ENCODE measurements around the gene TMIGD1. TPM values are rescaled to one million over a fixed set of nuclear protein-coding genes. Genes with fewer than 3 reads are reported as not detected.

Gene TMIGD1
- total and polyA plus RNA-seq, 2 donors (not counting 3 experiments of a cell fraction or from before 2014, with no cell fraction given): not detected

- dilution Hi-C loops (cut with MboI; ENCODE audit: extremely low pct_ligation_motif_present, low sequenced_read_pairs) (no loop called here), intact Hi-C loops (cut with micrococcal nuclease) (loop anchor here (5.0 kb wide), 1 partner anchor 97 kb away; the partner anchor contains the start of gene GOSR1)
- Histone ChIP-seq H3K79me2 (ENCODE audit: control insufficient read depth, insufficient read depth, low read length) (peaks cover 18% of the 10 kb centered on the region), H3K9me3 (replicated peaks; ENCODE audit: control insufficient read depth, insufficient read depth, low read length) (no peaks in the 10 kb centered on the region), H3K4me1 (ENCODE audit: control insufficient read depth, extremely low read depth, insufficient read depth, low read length) (peaks cover 23% of the 10 kb centered on the region), H3K27ac (ENCODE audit: insufficient read depth, low read depth, low read length) (no peak overlapping the region), H3K36me3 (ENCODE audit: control insufficient read depth in 2 of 2, extremely low read depth in 1 of 2, insufficient read depth in 2 of 2, low read length in 2 of 2) (no peaks in the 10 kb centered on the region), H3K9ac (replicated peaks; ENCODE audit: extremely low read depth, insufficient read depth, low read length) (no peak overlapping the region), H2AFZ (ENCODE audit: low read depth, low read length) (no peak overlapping the region), H3K4me3 (replicated peaks in 1 of 3; ENCODE audit: insufficient read depth in 1 of 3, low read depth in 1 of 3, low read length in 3 of 3) (peak overlapping the region in 1 of 3 experiments; percentile 86), H3K4me2 (ENCODE audit: insufficient read depth, low read length) (peak overlapping the region; percentile 86), H3K27me3 (ENCODE audit: control insufficient read depth in 2 of 2, insufficient read depth in 2 of 2, low read length in 2 of 2) (peaks cover 0 to 2% of the 10 kb centered on the region in 2 experiments), H4K20me1 (replicated peaks; ENCODE audit: control insufficient read depth, extremely low read depth, insufficient read depth, low read length) (peaks cover 4% of the 10 kb centered on the region), H3K9me1 (replicated peaks; ENCODE audit: control insufficient read depth, extremely low read depth, insufficient read depth, low read length) (no peaks in the 10 kb centered on the region)
- ChIA-PET POLR2A (no interaction called here), CTCF (interaction anchor here (0.7 to 3.4 kb wide), 13 partner anchors 9 to 276 kb away, joined by 3 to 14 read pairs (median 4); partner anchors contain the start of genes BLMH and GOSR1)
- TF ChIP-seq FOS (IDR thresholded peaks at IDR 0.05; ENCODE audit: borderline replicate concordance, insufficient read depth, low read length): no peak
- no peak for TF ChIP-seq MYC (IDR thresholded peaks at IDR 0.05; ENCODE audit: low read depth, low read length)
- TF ChIP-seq MAX (IDR thresholded peaks at IDR 0.05; ENCODE audit: insufficient read depth, insufficient read length): no peak
- no peak for TF ChIP-seq JUN (IDR thresholded peaks at IDR 0.05; ENCODE audit: borderline replicate concordance, insufficient read depth, insufficient read length, low read depth)
- TF ChIP-seq EZH2 (IDR thresholded peaks at IDR 0.05; ENCODE audit: borderline replicate concordance, low read depth, low read length, severe bottlenecking): no peak
- no peak for TF ChIP-seq GATA2 (IDR thresholded peaks at IDR 0.05; ENCODE audit: insufficient read depth, insufficient read length, low read depth, low read length)
- TF ChIP-seq POLR2A (IDR thresholded peaks at IDR 0.05; ENCODE audit: low read depth, low read length): no peak
- TF ChIP-seq POLR2AphosphoS5 (IDR thresholded peaks at IDR 0.05; ENCODE audit: insufficient read depth, low read depth, low read length): no peak
- no peak for TF ChIP-seq CTCF (IDR thresholded peaks at IDR 0.05; ENCODE audit: extremely low read depth in 1 of 2, insufficient read depth in 1 of 2, low read depth in 1 of 2, low read length in 2 of 2)
- DNase-seq (ENCODE audit: low read depth, low spot score) (peak; percentile 15), FAIRE-seq (no peak)
- BruUV-seq (replicated peaks): no TSS peak
Measured at GRCh38 chr17:30380643-30381339, 46.9 kb upstream of the TMIGD1 start.
